H9 (cell line): ENCODE data around the gene PRADC1. TPM values are rescaled to one million over a fixed set of nuclear protein-coding genes. Genes with fewer than 3 reads are reported as not detected.

Source experiments
- DNase-seq: peaks from one replicate; pipeline ENCODE4 v3.0.0-alpha.2; 2017
- H2AFZ ChIP-seq: one replicate; pipeline ENCODE4 v1.6.1; 2013; ENCODE audit warnings: mild to moderate bottlenecking, low read length, control low read depth, moderate library complexity
- H2AK5ac ChIP-seq: 2 replicates; pipeline ENCODE4 v1.6.1; 2013; ENCODE audit warnings: low read length, control low read depth, mixed read lengths; ENCODE audit not compliant: insufficient read length
- H2BK120ac ChIP-seq: one replicate; pipeline ENCODE4 v1.6.1; 2013; ENCODE audit warnings: low read depth, mild to moderate bottlenecking, low read length, control low read depth, inconsistent platforms; ENCODE audit not compliant: poor library complexity, severe bottlenecking
- H2BK12ac ChIP-seq: 2 replicates; pipeline ENCODE4 v1.6.1; 2013; ENCODE audit warnings: low read length, control low read depth, mixed read lengths, low read depth; ENCODE audit not compliant: insufficient read length
- H2BK15ac ChIP-seq: 2 replicates; pipeline ENCODE4 v1.6.1; 2013; ENCODE audit warnings: low read depth, low read length, control low read depth
- H2BK20ac ChIP-seq: one replicate; pipeline ENCODE4 v1.6.1; 2013; ENCODE audit warnings: low read depth, mild to moderate bottlenecking, low read length, control low read depth, inconsistent platforms; ENCODE audit not compliant: poor library complexity, severe bottlenecking
- H2BK5ac ChIP-seq: 2 replicates; pipeline ENCODE4 v1.6.1; 2013; ENCODE audit warnings: low read length, control low read depth, mixed read lengths; ENCODE audit not compliant: insufficient read length
- H3K14ac ChIP-seq: 2 replicates; pipeline ENCODE4 v1.6.1; 2013; ENCODE audit warnings: low read length, control low read depth; ENCODE audit not compliant: insufficient read depth
- H3K18ac ChIP-seq: 2 replicates; pipeline ENCODE4 v1.6.1; 2013; ENCODE audit warnings: low read depth, mild to moderate bottlenecking, mixed read lengths, low read length, control low read depth; ENCODE audit not compliant: insufficient read length
- H3K23ac ChIP-seq: 2 replicates; pipeline ENCODE4 v1.6.1; 2013; ENCODE audit warnings: low read length, control low read depth, mixed read lengths, low read depth; ENCODE audit not compliant: insufficient read length
- H3K23me2 ChIP-seq: 2 replicates; pipeline ENCODE4 v1.6.1; 2013; ENCODE audit warnings: low read depth, mild to moderate bottlenecking, mixed read lengths, low read length, control low read depth; ENCODE audit not compliant: insufficient read length, poor library complexity, severe bottlenecking
- H3K27ac ChIP-seq: 2 replicates; pipeline ENCODE4 v1.5.1; 2013; ENCODE audit warnings: low read length, control low read depth, mixed read lengths, low read depth; ENCODE audit not compliant: insufficient read length
- H3K27me3 ChIP-seq: 2 replicates; pipeline ENCODE4 v1.6.1; 2013; ENCODE audit warnings: low read length, control low read depth, inconsistent platforms; ENCODE audit not compliant: insufficient read depth
- H3K4ac ChIP-seq: 2 replicates; pipeline ENCODE4 v1.6.1; 2013; ENCODE audit warnings: low read depth, mild to moderate bottlenecking, control low read depth, inconsistent platforms, low read length, moderate library complexity
- H3K4me1 ChIP-seq: 2 replicates; pipeline ENCODE4 v1.6.1; 2013; ENCODE audit warnings: low read length, control low read depth, inconsistent platforms; ENCODE audit not compliant: insufficient read depth
- H3K4me2 ChIP-seq: 2 replicates; pipeline ENCODE4 v1.6.1; 2013; ENCODE audit warnings: low read length, control low read depth, mixed read lengths; ENCODE audit not compliant: insufficient read length, insufficient read depth
- H3K56ac ChIP-seq: 2 replicates; pipeline ENCODE4 v1.6.1; 2013; ENCODE audit warnings: low read depth, mild to moderate bottlenecking, mixed read lengths, low read length, control low read depth; ENCODE audit not compliant: insufficient read length
- H3K79me1 ChIP-seq: 2 replicates; pipeline ENCODE4 v1.6.1; 2013; ENCODE audit warnings: low read depth, mild to moderate bottlenecking, moderate library complexity, low read length, control low read depth, inconsistent platforms; ENCODE audit not compliant: insufficient read depth, poor library complexity, severe bottlenecking
- H3K79me2 ChIP-seq: 2 replicates; pipeline ENCODE4 v1.6.1; 2013; ENCODE audit warnings: low read length, control low read depth, inconsistent platforms; ENCODE audit not compliant: insufficient read depth
- H3K9ac ChIP-seq: 2 replicates; pipeline ENCODE4 v1.6.1; 2013; ENCODE audit warnings: low read length, control low read depth, mixed read lengths; ENCODE audit not compliant: insufficient read length; ENCODE audit errors: extremely low read depth
- H3K9me3 ChIP-seq: one replicate; pipeline ENCODE4 v1.6.1; 2013; ENCODE audit warnings: low read depth, low read length, inconsistent platforms; ENCODE audit not compliant: control insufficient read depth
- H3T11ph ChIP-seq: one replicate; pipeline ENCODE4 v1.6.1; 2013; ENCODE audit warnings: mild to moderate bottlenecking, low read length, control low read depth, inconsistent platforms
- H4K20me1 ChIP-seq: one replicate; pipeline ENCODE4 v1.6.1; 2013; ENCODE audit not compliant: control insufficient read depth, insufficient read length, insufficient read depth
- H4K5ac ChIP-seq: 2 replicates; pipeline ENCODE4 v1.6.1; 2013; ENCODE audit warnings: low read depth, mild to moderate bottlenecking, mixed read lengths, low read length, control low read depth; ENCODE audit not compliant: insufficient read length
- H4K8ac ChIP-seq: replicated peaks from 2 replicates; pipeline ENCODE4 v1.6.1; 2013; ENCODE audit warnings: low read length, control low read depth, mixed read lengths, low read depth; ENCODE audit not compliant: insufficient read length
- H4K91ac ChIP-seq: 2 replicates; pipeline ENCODE4 v1.6.1; 2013; ENCODE audit warnings: low read depth, mild to moderate bottlenecking, moderate library complexity, mixed read lengths, low read length, control low read depth; ENCODE audit not compliant: insufficient read length
- H3K27ac Mint-ChIP-seq, 3 experiments: 2 replicates in 2 of 3; 3 replicates in 1 of 3; pipeline ENCODE4 v1.8.0; 2020 to 2021; ENCODE audit warnings: mixed read lengths in 3 of 3, mild to moderate bottlenecking in 1 of 3, moderate library complexity in 1 of 3
- H3K27me3 Mint-ChIP-seq: 2 replicates; pipeline ENCODE4 v1.8.0; 2021; ENCODE audit warnings: low read depth, mild to moderate bottlenecking, moderate library complexity, mixed read lengths
- H3K36me3 Mint-ChIP-seq, 3 experiments: 2 replicates in 2 of 3; 3 replicates in 1 of 3; pipeline ENCODE4 v1.8.0; 2020 to 2021; ENCODE audit warnings: low read depth in 3 of 3, mixed read lengths in 3 of 3; ENCODE audit not compliant: insufficient read depth in 1 of 3
- H3K4me1 Mint-ChIP-seq, 2 experiments: 2 replicates each; pipeline ENCODE4 v1.8.0; 2020; ENCODE audit warnings: mixed read lengths in 2 of 2
- H3K4me3 Mint-ChIP-seq, 2 experiments: 2 replicates in 1 of 2; 3 replicates in 1 of 2; pipeline ENCODE4 v1.8.0; 2020 to 2021; ENCODE audit warnings: mild to moderate bottlenecking in 2 of 2, mixed read lengths in 2 of 2, moderate library complexity in 1 of 2
- H3K9me3 Mint-ChIP-seq, 2 experiments: 2 replicates in 1 of 2; 3 replicates in 1 of 2; pipeline ENCODE4 v1.8.0; 2020; ENCODE audit warnings: mild to moderate bottlenecking in 2 of 2, mixed read lengths in 2 of 2, moderate library complexity in 1 of 2
- CTCF ChIP-seq: fragments of 200-600 bp; sonication (generic); conservative IDR thresholded peaks from 3 replicates; pipeline ENCODE4 v1.8.0; 2021; ENCODE audit warnings: antibody characterized with exemption, mild to moderate bottlenecking
- WGBS: extraction: QIAGEN DNeasy Blood & Tissue Kit; methylation state at CpG from one replicate; pipeline ENCODE4 v1.1.7; 2013; ENCODE audit warnings: missing lambda C conversion rate, low lambda C conversion rate, mixed read lengths; ENCODE audit not compliant: insufficient read length; ENCODE audit errors: extremely low coverage; 5-methylcytosine and 5-hydroxymethylcytosine counted together
- total RNA-seq: library from RNA; stranded (reverse); gene quantifications from 2 replicates; pipeline ENCODE4 v1.2.1, GENCODE V29; 2021

PRADC1 gene
- total RNA-seq, 1 experiment from 2014 or later = 9.6 TPM

GRCh38 chr2:73255007-73255644 lies 22.1 kb upstream of the PRADC1 start:
- H3K27ac Mint-ChIP-seq = peak overlapping the region in 2 of 3 experiments; percentile 28 to 40; a peak in 1 of 7 replicates
- no peak for DNase-seq

More at GRCh38 chr2:73255007-73255644, 22.1 kb upstream of the PRADC1 start:
- H2AFZ ChIP-seq = no peak overlapping the region
- no peak overlapping the region for H3K23ac ChIP-seq
- H4K91ac ChIP-seq = no peak overlapping the region
- no peak overlapping the region for H3T11ph ChIP-seq
- Mint-ChIP-seq H3K36me3 (peaks cover 34 to 60% (median 42%) of the 10 kb centered on the region in 3 experiments), H3K4me3 (no peak overlapping the region), H3K9me3 (no peaks in the 10 kb centered on the region; a peak in 1 of 5 replicates), H3K27me3 (no peaks in the 10 kb centered on the region), H3K4me1 (peaks cover 10 to 16% of the 10 kb centered on the region in 2 experiments)
- H3K4me2 ChIP-seq = no peak overlapping the region
- no peaks in the 10 kb centered on the region for H3K27me3 ChIP-seq
- H3K9me3 ChIP-seq = no peaks in the 10 kb centered on the region
- no peaks in the 10 kb centered on the region for H4K20me1 ChIP-seq
- no peak overlapping the region for H2BK12ac ChIP-seq
- no peaks in the 10 kb centered on the region for H3K23me2 ChIP-seq
- no peak for TF ChIP-seq CTCF
- no peak overlapping the region for H2BK20ac ChIP-seq
- H3K79me2 ChIP-seq = no peaks in the 10 kb centered on the region
- no peak overlapping the region for H2BK15ac ChIP-seq
- no peak overlapping the region for H2AK5ac ChIP-seq
- H3K27ac ChIP-seq = no peak overlapping the region
- H3K4me1 ChIP-seq = no peaks in the 10 kb centered on the region
- H3K4ac ChIP-seq = no peak overlapping the region
- no peaks in the 10 kb centered on the region for H3K79me1 ChIP-seq
- H3K18ac ChIP-seq = no peak overlapping the region
- no peak overlapping the region for H4K8ac ChIP-seq
- no peak overlapping the region for H3K9ac ChIP-seq
- no peak overlapping the region for H4K5ac ChIP-seq
- no CpG with 5 or more reads among the region's 4 CpGs for WGBS
- no peak overlapping the region for H3K14ac ChIP-seq
- no peak overlapping the region for H2BK5ac ChIP-seq
- H3K56ac ChIP-seq = no peak overlapping the region
- no peak overlapping the region for H2BK120ac ChIP-seq
